ENCODE results near the gene POT1. TPM values are rescaled to one million over a fixed set of nuclear protein-coding genes. Genes with fewer than 3 reads are reported as not detected.

Gene POT1
- total RNA-seq, 1 experiment from 2014 or later: 20.9 TPM

DNA sequence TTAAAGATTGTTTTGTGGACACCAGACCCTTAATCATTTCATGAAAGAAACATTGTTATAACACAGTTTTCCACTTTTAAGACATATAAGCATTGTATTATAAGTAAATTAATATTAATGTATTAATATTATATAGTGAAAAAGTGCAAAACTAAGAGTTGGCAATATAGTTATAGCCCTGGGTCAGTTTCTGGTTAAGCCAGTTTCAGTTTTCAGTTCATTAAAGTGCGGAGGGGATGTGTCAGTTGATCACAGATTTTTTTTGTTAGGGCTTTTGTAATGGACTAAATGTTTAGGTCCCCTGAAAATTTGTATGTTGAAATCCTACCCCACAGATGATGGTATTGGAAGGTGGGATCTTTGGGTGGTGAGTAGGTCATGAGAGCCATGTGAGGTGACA is 118.3 kb downstream of the POT1 start:
- H3K4me3 ChIP-seq (ENCODE audit: low read depth in 2 of 2, low read length in 2 of 2): no peak overlapping the region
- no TSS peak for BruUV-seq (replicated peaks)
- ChIA-PET CTCF (no interaction called here), POLR2A (no interaction called here)
- in situ Hi-C loops (cut with HindIII; ENCODE audit: low pct_unique_long_range_greater_than_20kb, low sequenced_read_pairs) (no loop called here), intact Hi-C loops (cut with micrococcal nuclease; ENCODE audit: unreplicated experiment) (no loop called here)
- DNase-seq (ENCODE audit: low read depth, low spot score) (no peak), ATAC-seq (no peak)
- H3K36me3 ChIP-seq (ENCODE audit: control insufficient read depth, insufficient read depth, low read length): no peaks in the 10 kb centered on the region
- no peak for TF ChIP-seq TCF7L2 (IDR thresholded peaks at IDR 0.05; ENCODE audit: low read depth, low read length)
- TF ChIP-seq, protein P1, sequence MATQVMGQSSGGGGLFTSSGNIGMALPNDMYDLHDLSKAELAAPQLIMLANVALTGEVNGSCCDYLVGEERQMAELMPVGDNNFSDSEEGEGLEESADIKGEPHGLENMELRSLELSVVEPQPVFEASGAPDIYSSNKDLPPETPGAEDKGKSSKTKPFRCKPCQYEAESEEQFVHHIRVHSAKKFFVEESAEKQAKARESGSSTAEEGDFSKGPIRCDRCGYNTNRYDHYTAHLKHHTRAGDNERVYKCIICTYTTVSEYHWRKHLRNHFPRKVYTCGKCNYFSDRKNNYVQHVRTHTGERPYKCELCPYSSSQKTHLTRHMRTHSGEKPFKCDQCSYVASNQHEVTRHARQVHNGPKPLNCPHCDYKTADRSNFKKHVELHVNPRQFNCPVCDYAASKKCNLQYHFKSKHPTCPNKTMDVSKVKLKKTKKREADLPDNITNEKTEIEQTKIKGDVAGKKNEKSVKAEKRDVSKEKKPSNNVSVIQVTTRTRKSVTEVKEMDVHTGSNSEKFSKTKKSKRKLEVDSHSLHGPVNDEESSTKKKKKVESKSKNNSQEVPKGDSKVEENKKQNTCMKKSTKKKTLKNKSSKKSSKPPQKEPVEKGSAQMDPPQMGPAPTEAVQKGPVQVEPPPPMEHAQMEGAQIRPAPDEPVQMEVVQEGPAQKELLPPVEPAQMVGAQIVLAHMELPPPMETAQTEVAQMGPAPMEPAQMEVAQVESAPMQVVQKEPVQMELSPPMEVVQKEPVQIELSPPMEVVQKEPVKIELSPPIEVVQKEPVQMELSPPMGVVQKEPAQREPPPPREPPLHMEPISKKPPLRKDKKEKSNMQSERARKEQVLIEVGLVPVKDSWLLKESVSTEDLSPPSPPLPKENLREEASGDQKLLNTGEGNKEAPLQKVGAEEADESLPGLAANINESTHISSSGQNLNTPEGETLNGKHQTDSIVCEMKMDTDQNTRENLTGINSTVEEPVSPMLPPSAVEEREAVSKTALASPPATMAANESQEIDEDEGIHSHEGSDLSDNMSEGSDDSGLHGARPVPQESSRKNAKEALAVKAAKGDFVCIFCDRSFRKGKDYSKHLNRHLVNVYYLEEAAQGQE (IDR thresholded peaks at IDR 0.05; ENCODE audit: insufficient read depth in 1 of 2, low read depth in 2 of 2, low read length in 1 of 2): no peak
- TF ChIP-seq POLR2AphosphoS5 (IDR thresholded peaks at IDR 0.05; ENCODE audit: low read depth, low read length): no peak
- no peak for TF ChIP-seq SIN3A (IDR thresholded peaks at IDR 0.05; ENCODE audit: borderline replicate concordance, insufficient read depth, low read depth, low read length)
- TF ChIP-seq, protein P2, sequence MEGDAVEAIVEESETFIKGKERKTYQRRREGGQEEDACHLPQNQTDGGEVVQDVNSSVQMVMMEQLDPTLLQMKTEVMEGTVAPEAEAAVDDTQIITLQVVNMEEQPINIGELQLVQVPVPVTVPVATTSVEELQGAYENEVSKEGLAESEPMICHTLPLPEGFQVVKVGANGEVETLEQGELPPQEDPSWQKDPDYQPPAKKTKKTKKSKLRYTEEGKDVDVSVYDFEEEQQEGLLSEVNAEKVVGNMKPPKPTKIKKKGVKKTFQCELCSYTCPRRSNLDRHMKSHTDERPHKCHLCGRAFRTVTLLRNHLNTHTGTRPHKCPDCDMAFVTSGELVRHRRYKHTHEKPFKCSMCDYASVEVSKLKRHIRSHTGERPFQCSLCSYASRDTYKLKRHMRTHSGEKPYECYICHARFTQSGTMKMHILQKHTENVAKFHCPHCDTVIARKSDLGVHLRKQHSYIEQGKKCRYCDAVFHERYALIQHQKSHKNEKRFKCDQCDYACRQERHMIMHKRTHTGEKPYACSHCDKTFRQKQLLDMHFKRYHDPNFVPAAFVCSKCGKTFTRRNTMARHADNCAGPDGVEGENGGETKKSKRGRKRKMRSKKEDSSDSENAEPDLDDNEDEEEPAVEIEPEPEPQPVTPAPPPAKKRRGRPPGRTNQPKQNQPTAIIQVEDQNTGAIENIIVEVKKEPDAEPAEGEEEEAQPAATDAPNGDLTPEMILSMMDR (IDR thresholded peaks at IDR 0.05): no peak
- H3K4me1 ChIP-seq (ENCODE audit: control insufficient read depth, insufficient read depth, low read length): no peaks in the 10 kb centered on the region
- H3K27ac ChIP-seq (ENCODE audit: low read length): no peak overlapping the region
- H3K9me3 ChIP-seq (ENCODE audit: control insufficient read depth, insufficient read depth, low read depth, low read length): no peaks in the 10 kb centered on the region
- H3K27me3 ChIP-seq (ENCODE audit: control insufficient read depth, insufficient read depth, low read length): no peaks in the 10 kb centered on the region

DNA sequence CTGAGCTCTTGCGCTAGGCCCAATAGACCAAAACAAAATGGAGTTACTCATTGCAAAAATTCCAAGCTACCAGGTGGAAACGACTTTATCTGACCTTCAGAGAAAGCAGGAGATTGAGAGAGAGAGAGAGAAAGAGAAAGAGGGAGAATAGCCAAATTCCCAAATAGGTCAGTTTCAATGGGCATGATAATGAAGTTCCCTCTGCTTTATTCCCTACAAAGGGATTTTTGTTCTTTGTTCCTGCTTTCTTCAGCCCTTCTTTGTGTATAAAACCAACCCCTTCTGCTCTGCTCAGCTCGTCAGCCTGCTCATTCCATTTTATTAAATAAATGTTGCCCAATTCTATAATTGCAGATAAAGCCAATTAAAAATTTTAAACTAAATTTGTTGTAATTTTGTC is 119.0 kb downstream of the POT1 start:
- POLR2A ChIA-PET: no interaction called here

More for the DNA sequence above, 119.0 kb downstream of the POT1 start:
- H3K27ac ChIP-seq (ENCODE audit: low read length): no peak overlapping the region
- ATAC-seq (no peak), DNase-seq (ENCODE audit: low read depth, low spot score) (no peak)
- H3K4me1 ChIP-seq (ENCODE audit: control insufficient read depth, insufficient read depth, low read length): no peaks in the 10 kb centered on the region
- H3K36me3 ChIP-seq (ENCODE audit: control insufficient read depth, insufficient read depth, low read length): no peaks in the 10 kb centered on the region
- no peaks in the 10 kb centered on the region for H3K27me3 ChIP-seq (ENCODE audit: control insufficient read depth, insufficient read depth, low read length)
- CTCF ChIA-PET: no interaction called here
- H3K4me3 ChIP-seq (ENCODE audit: low read depth in 2 of 2, low read length in 2 of 2): no peak overlapping the region
- no peak for TF ChIP-seq TCF7L2 (IDR thresholded peaks at IDR 0.05; ENCODE audit: low read depth, low read length)
- TF ChIP-seq, protein P2 (IDR thresholded peaks at IDR 0.05): no peak
- no peak for TF ChIP-seq POLR2AphosphoS5 (IDR thresholded peaks at IDR 0.05; ENCODE audit: low read depth, low read length)
- TF ChIP-seq, protein P1 (IDR thresholded peaks at IDR 0.05; ENCODE audit: insufficient read depth in 1 of 2, low read depth in 2 of 2, low read length in 1 of 2): no peak
- TF ChIP-seq SIN3A (IDR thresholded peaks at IDR 0.05; ENCODE audit: borderline replicate concordance, insufficient read depth, low read depth, low read length): no peak
- no TSS peak for BruUV-seq (replicated peaks)
- H3K9me3 ChIP-seq (ENCODE audit: control insufficient read depth, insufficient read depth, low read depth, low read length): no peaks in the 10 kb centered on the region
- in situ Hi-C loops (cut with HindIII; ENCODE audit: low pct_unique_long_range_greater_than_20kb, low sequenced_read_pairs) (no loop called here), intact Hi-C loops (cut with micrococcal nuclease; ENCODE audit: unreplicated experiment) (no loop called here)

Measured in Panc1 (cell line).